PC-3 (cell line): ENCODE data around the gene CYB5R3. TPM values are rescaled to one million over a fixed set of nuclear protein-coding genes. Genes with fewer than 3 reads are reported as not detected.

Experiments used
- ATAC-seq: fragments of 200-7000 bp; cut with Tn5 transposase; 2 replicates; pipeline ENCODE4 v1.9.1; 2020; ENCODE audit warnings: mild to moderate bottlenecking, moderate library complexity
- BruUV-seq: library from RNA; stranded (reverse); fragments of 400-500 nt; replicated peaks from 2 replicates; lab custom pipeline; 2021; lab: Mats Ljungman, UMichigan
- CTCF ChIA-PET: fragments of 300-600 bp; sonication (Branson Sonifier 250); formaldehyde crosslinking; loops from one replicate; lab custom pipeline; 2022; ENCODE audit warnings: antibody characterized with exemption; lab: Charles Lee
- POLR2A ChIA-PET: fragments of 300-600 bp; sonication (Branson Sonifier 250); formaldehyde crosslinking; loops from one replicate; lab custom pipeline; 2022; ENCODE audit warnings: antibody characterized with exemption; ENCODE audit not compliant: unreplicated experiment; lab: Charles Lee
- DNase-seq: peaks from one replicate; pipeline ENCODE4 v3.0.0-alpha.2; 2015
- H2AFZ ChIP-seq: fragments of 300-600 bp; sonication (generic); 2 replicates; pipeline ENCODE4 v1.6.0; 2016; ENCODE audit warnings: antibody characterized with exemption, low read length
- H3F3A ChIP-seq: fragments of 300-600 bp; sonication (generic); one replicate; pipeline ENCODE4 v1.6.0; 2017; ENCODE audit warnings: antibody characterized with exemption, low read length, control low read depth, mild to moderate bottlenecking; ENCODE audit not compliant: unreplicated experiment
- H3K27ac ChIP-seq: fragments of 300-600 bp; sonication (generic); 2 replicates; pipeline ENCODE4 v1.5.1; 2016; ENCODE audit warnings: mild to moderate bottlenecking, low read length
- H3K27me3 ChIP-seq: fragments of 300-600 bp; sonication (generic); 2 replicates; pipeline ENCODE4 v1.6.1; 2016; ENCODE audit warnings: low read length, mixed read lengths
- H3K36me3 ChIP-seq: fragments of 300-600 bp; sonication (generic); 2 replicates; pipeline ENCODE4 v1.6.1; 2016; ENCODE audit warnings: low read depth, mixed run types, low read length, mixed read lengths
- H3K4me1 ChIP-seq: fragments of 300-600 bp; sonication (generic); 2 replicates; pipeline ENCODE4 v1.5.1; 2016; ENCODE audit warnings: low read length; ENCODE audit not compliant: insufficient read depth
- H3K4me2 ChIP-seq: fragments of 300-600 bp; sonication (generic); 2 replicates; pipeline ENCODE4 v1.6.0; 2016; ENCODE audit warnings: low read length
- H3K4me3 ChIP-seq: fragments of 300-600 bp; sonication (generic); 2 replicates; pipeline ENCODE4 v1.5.1; 2016; ENCODE audit warnings: mild to moderate bottlenecking, low read length, mixed read lengths
- H3K79me2 ChIP-seq: fragments of 300-600 bp; sonication (generic); 2 replicates; pipeline ENCODE4 v1.6.1; 2017; ENCODE audit warnings: low read length, mixed read lengths
- H3K9ac ChIP-seq: fragments of 300-600 bp; sonication (generic); 2 replicates; pipeline ENCODE4 v1.6.0; 2016; ENCODE audit warnings: mild to moderate bottlenecking, low read length
- H3K9me2 ChIP-seq: fragments of 300-600 bp; sonication (generic); replicated peaks from 2 replicates; pipeline ENCODE4 v1.6.1; 2016; ENCODE audit warnings: mixed run types, low read length, mixed read lengths
- H3K9me3 ChIP-seq: fragments of 300-600 bp; sonication (generic); 2 replicates; pipeline ENCODE4 v1.6.1; 2016; ENCODE audit warnings: low read length, mixed read lengths
- H4K20me1 ChIP-seq: fragments of 300-600 bp; sonication (generic); 2 replicates; pipeline ENCODE4 v1.6.1; 2016; ENCODE audit warnings: low read length, mixed read lengths
- EZH2 ChIP-seq: fragments of 300-600 bp; sonication (generic); IDR thresholded peaks from one replicate; pipeline ENCODE4 v1.6.1; 2017; ENCODE audit warnings: antibody characterized with exemption, mild to moderate bottlenecking, low read length; ENCODE audit not compliant: unreplicated experiment
- EZH2phosphoT487 ChIP-seq: fragments of 300-600 bp; sonication (generic); IDR thresholded peaks from 2 replicates; pipeline ENCODE4 v1.6.1; 2018; ENCODE audit warnings: mild to moderate bottlenecking, antibody characterized with exemption, low read length, borderline replicate concordance
- intact Hi-C: fragments of 100-400 bp; cut with micrococcal nuclease; formaldehyde crosslinking; loops from 2 replicates; pipeline ENCODE4 v1.9.0; 2023
- total RNA-seq: library from RNA; depleted of rRNA; stranded (reverse); fragments of >200 nt; gene quantifications from 2 replicates; pipeline ENCODE4 v1.2.3, GENCODE V29; 2014
- TF ChIP-seq, protein P1 (sequence below): fragments of 300-600 bp; sonication (generic); conservative IDR thresholded peaks from 2 replicates; pipeline ENCODE4 v1.5.1; 2017; ENCODE audit warnings: antibody characterized with exemption, low read depth, mild to moderate bottlenecking, low read length

CYB5R3 gene
- total RNA-seq, 1 experiment from 2014 or later, result 73.3 TPM

DNA sequence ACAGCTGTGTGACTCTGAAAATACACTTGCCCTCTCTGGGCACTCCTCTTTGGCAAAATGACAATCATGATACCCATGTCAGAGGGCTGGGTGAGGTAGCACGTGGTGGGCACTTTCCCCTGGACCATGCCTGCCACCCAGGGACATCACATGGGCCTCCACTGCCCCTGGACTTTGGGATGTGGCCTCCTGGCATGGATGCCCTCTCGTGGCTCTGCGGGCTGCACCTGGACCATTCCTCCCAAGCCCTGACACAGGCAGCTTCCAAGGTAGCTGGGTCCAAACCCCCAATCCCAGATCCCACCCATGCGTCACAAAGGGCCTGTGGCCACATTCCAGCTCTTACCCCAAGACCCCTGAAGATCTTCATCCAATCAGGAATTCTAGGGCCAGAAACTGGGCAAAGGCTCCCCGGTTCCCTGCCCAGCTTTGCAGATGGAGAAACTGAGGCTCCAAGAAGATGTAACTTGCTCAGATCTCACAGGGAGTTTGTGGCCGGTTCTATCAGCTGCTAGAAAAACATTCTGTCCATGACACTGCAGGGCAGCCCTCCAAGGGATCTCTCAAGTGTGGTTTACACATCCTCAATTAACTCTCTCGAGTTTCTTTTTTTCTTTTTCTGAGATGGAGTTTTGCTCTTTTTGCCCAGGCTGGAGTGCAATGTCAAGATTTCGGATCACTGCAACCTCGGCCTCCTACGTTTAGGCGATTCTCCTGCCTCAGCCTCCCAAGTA is 35.4 kb upstream of the CYB5R3 start:
- no peaks in the 10 kb centered on the region for H3K36me3 ChIP-seq
- no peak overlapping the region for H3K4me3 ChIP-seq
- no peak overlapping the region for H3K27ac ChIP-seq
- H3K4me2 ChIP-seq, result no peak overlapping the region
- H3F3A ChIP-seq, result no peaks in the 10 kb centered on the region
- H3K9ac ChIP-seq, result no peak overlapping the region
- ATAC-seq (no peak), DNase-seq (no peak)
- no peaks in the 10 kb centered on the region for H3K9me3 ChIP-seq
- H3K4me1 ChIP-seq, result peaks cover 36% of the 10 kb centered on the region
- intact Hi-C loops, result no loop called here
- POLR2A ChIA-PET, result no interaction called here
- H3K9me2 ChIP-seq, result no peaks in the 10 kb centered on the region
- TF ChIP-seq EZH2 (no peak), EZH2phosphoT487 (no peak)
- TF ChIP-seq, protein P1, sequence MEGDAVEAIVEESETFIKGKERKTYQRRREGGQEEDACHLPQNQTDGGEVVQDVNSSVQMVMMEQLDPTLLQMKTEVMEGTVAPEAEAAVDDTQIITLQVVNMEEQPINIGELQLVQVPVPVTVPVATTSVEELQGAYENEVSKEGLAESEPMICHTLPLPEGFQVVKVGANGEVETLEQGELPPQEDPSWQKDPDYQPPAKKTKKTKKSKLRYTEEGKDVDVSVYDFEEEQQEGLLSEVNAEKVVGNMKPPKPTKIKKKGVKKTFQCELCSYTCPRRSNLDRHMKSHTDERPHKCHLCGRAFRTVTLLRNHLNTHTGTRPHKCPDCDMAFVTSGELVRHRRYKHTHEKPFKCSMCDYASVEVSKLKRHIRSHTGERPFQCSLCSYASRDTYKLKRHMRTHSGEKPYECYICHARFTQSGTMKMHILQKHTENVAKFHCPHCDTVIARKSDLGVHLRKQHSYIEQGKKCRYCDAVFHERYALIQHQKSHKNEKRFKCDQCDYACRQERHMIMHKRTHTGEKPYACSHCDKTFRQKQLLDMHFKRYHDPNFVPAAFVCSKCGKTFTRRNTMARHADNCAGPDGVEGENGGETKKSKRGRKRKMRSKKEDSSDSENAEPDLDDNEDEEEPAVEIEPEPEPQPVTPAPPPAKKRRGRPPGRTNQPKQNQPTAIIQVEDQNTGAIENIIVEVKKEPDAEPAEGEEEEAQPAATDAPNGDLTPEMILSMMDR, result no peak
- H2AFZ ChIP-seq, result no peak overlapping the region
- no peaks in the 10 kb centered on the region for H4K20me1 ChIP-seq
- H3K27me3 ChIP-seq, result no peaks in the 10 kb centered on the region
- no TSS peak for BruUV-seq
- CTCF ChIA-PET, result no interaction called here
- no peaks in the 10 kb centered on the region for H3K79me2 ChIP-seq

DNA sequence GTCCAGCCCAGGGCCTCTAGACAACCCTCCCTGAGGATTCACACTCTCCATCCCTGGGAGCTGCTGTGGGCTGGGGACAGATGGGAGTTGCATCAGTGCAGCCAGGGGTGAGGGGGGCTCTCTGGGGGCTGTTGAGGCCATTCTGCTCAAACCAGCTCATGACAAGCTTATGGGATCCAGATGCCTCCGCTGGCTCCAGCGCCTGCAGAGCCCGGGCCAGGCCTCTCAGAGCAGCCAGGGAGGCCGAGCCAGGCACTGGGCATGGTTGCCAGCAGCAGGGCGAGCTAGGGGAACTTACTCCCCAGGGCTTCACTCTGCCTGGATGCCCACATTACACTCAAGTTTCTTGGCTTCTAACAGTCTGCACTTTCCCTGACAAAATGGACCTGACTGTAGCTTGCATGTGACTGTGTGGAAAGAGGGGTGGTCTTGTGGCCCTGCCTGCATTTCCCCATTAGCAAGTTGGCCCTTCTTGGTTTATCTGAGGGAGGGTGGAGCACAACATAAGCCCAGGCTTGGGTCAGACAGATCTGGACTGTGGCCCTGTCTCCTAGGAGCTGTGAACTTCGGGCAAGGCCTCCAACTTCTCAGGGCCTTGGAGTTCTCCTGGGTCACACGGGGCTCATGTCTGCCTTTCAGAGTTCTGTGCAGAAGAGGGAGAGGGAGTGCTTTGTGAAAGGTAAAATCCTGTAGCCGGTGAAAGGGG is 34.5 kb upstream of the CYB5R3 start:
- Histone ChIP-seq H3K4me3 (no peak overlapping the region), H3K9me3 (no peaks in the 10 kb centered on the region), H3K27me3 (no peaks in the 10 kb centered on the region), H4K20me1 (no peaks in the 10 kb centered on the region), H3K36me3 (no peaks in the 10 kb centered on the region), H3K9ac (no peak overlapping the region), H3K9me2 (no peaks in the 10 kb centered on the region), H3K27ac (no peak overlapping the region), H3K4me2 (no peak overlapping the region), H3F3A (no peaks in the 10 kb centered on the region), H3K79me2 (no peaks in the 10 kb centered on the region), H3K4me1 (peaks cover 32% of the 10 kb centered on the region), H2AFZ (no peak overlapping the region)
- ATAC-seq (no peak), DNase-seq (no peak)
- no peak for TF ChIP-seq EZH2phosphoT487
- TF ChIP-seq EZH2, result no peak
- TF ChIP-seq, protein P1, result no peak
- intact Hi-C loops, result no loop called here
- POLR2A ChIA-PET, result no interaction called here
- BruUV-seq, result no TSS peak
- CTCF ChIA-PET, result no interaction called here
